Transverse colon (tissue), 3 donors: ENCODE measurements around the gene OOSP1.

Experiments used
- POLR2A ChIP-seq: fragments of 450-650 bp; IDR thresholded peaks from one replicate; pipeline ENCODE4 v1.6.1; 2016; ENCODE audit warnings: antibody characterized with exemption, mild to moderate bottlenecking, moderate library complexity
- TF ChIP-seq, protein P1 (sequence below), 5 experiments: fragments of 200-600 bp in 3 of 5; fragments of 450-650 bp in 2 of 5; sonication (generic) in 3 of 5; IDR thresholded peaks; 1 replicate in 2 of 5; 2 replicates in 3 of 5; pipeline ENCODE4 v1.5.1; 2016 to 2017; ENCODE audit warnings: antibody characterized with exemption in 5 of 5, inconsistent platforms in 3 of 5, mild to moderate bottlenecking in 2 of 5, moderate library complexity in 1 of 5

DNA sequence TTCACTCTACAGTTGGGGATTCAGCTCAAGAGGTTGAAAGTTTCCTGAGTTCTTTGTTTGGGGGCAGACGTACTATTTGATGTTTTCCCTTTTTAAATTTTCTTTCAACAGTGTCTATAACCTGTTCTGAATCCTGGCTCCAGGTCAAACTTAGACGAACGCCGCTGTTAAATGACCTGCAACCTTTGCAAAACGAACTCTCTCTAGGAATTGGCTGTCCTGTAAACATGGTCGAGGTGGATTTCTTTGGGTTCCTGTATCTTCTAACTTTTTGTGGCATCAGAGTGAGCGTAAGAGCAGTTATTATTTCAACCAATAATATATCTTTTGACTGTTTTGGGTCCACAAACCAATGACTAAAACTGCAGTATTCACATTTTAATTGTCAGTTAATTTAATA is 27.2 kb downstream of the OOSP1 start:
- TF ChIP-seq, protein P1, sequence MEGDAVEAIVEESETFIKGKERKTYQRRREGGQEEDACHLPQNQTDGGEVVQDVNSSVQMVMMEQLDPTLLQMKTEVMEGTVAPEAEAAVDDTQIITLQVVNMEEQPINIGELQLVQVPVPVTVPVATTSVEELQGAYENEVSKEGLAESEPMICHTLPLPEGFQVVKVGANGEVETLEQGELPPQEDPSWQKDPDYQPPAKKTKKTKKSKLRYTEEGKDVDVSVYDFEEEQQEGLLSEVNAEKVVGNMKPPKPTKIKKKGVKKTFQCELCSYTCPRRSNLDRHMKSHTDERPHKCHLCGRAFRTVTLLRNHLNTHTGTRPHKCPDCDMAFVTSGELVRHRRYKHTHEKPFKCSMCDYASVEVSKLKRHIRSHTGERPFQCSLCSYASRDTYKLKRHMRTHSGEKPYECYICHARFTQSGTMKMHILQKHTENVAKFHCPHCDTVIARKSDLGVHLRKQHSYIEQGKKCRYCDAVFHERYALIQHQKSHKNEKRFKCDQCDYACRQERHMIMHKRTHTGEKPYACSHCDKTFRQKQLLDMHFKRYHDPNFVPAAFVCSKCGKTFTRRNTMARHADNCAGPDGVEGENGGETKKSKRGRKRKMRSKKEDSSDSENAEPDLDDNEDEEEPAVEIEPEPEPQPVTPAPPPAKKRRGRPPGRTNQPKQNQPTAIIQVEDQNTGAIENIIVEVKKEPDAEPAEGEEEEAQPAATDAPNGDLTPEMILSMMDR (IDR thresholded peaks at IDR 0.05) = no peak
- TF ChIP-seq POLR2A = no peak
